Adrenal gland (tissue), 5 donors: Measurements from ENCODE around the gene SULT1A2.
"Not testable (repeated sequence)": the region's sequence is repeated elsewhere in the genome, so short reads cannot be mapped to it uniquely, and the experiment has no call there.

Experiments
- CTCF ChIP-seq, 6 experiments: fragments of 450-650 bp in 4 of 6; fragments of 200-600 bp in 2 of 6; sonication (generic) in 1 of 6; IDR thresholded peaks; 1 replicate in 5 of 6; 2 replicates in 1 of 6; pipeline versions ENCODE4 v1.5.1 to v1.8.0; 2016 to 2021; ENCODE audit warnings: antibody characterized with exemption in 6 of 6, mild to moderate bottlenecking in 2 of 6, moderate library complexity in 1 of 6
- POLR2A ChIP-seq, 2 donors: fragments of 450-650 bp; IDR thresholded peaks; one replicate each; pipeline ENCODE4 v1.6.1; 2017; ENCODE audit warnings: antibody characterized with exemption in 2 of 2, mild to moderate bottlenecking in 2 of 2, moderate library complexity in 1 of 2
- donor health status: DM: no; HTN: no; CAD: no.

GRCh38 chr16:28595451-28595850, 1.4 kb downstream of the SULT1A2 start:
- not testable (repeated sequence) for TF ChIP-seq CTCF, POLR2A (IDR thresholded peaks at IDR 0.05)
